Gastroesophageal sphincter (tissue), 3 donors: ENCODE results near the gene MRPL46.

Experiments used
- CTCF ChIP-seq, 4 experiments: fragments of 200-600 bp in 2 of 4; fragments of 450-650 bp in 2 of 4; sonication (generic) in 1 of 4; IDR thresholded peaks; one replicate each; pipeline ENCODE4 v1.5.1; 2017 to 2019; ENCODE audit warnings: antibody characterized with exemption in 4 of 4, mild to moderate bottlenecking in 2 of 4, moderate library complexity in 2 of 4
- POLR2A ChIP-seq, 2 donors: fragments of 450-650 bp; IDR thresholded peaks; one replicate each; pipeline ENCODE4 v1.6.1; 2017; ENCODE audit warnings: antibody characterized with exemption in 2 of 2, mild to moderate bottlenecking in 2 of 2, moderate library complexity in 1 of 2

DNA sequence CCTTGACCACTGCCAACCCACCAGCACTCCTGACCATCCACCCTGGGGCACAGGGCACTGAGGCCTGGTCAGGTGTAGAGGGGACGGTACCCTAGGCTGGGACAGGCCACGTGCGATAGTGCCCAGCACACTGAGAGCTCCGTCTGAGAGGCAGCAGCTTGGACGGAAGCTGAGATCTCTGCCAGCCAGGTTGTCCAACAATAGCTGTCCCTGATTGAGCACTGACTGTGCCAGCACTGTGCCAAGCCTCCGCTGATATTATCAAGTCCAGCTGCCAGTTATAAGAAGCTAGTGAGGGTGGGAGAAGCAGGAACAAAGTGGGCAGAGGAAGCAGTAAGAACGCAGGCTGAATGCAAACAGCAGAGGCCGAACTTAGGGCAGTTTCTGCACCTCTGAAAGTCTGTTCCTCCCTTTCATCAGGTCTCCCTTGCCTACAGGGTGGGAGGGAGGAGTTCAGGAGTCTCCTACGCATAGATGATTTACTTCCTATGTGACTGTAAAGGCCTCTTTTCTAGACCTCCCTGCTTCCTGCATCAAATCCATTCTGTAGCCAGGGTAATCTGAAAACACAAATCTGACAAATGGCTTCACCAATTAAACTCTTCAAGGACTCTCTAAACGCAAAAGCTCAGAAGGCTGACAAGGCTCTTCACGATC, 30.0 kb upstream of the MRPL46 start:
- no peak for TF ChIP-seq CTCF (IDR thresholded peaks at IDR 0.05)
- TF ChIP-seq POLR2A (IDR thresholded peaks at IDR 0.05) = no peak
